BLaER1 (cell line): ENCODE data around the gene RASGRP3.
"Not testable (repeated sequence)": the region's sequence is repeated elsewhere in the genome, so short reads cannot be mapped to it uniquely, and the experiment has no call there.

Experiments
- H3K27ac ChIP-seq: shearing (Covaris generic); formaldehyde crosslinking; 2 replicates; pipeline ENCODE4 v1.8.1; 2022
- H3K27me3 ChIP-seq: shearing (Covaris generic); formaldehyde crosslinking; 2 replicates; pipeline ENCODE4 v1.8.1; 2022
- H3K36me3 ChIP-seq: shearing (Covaris generic); formaldehyde crosslinking; 2 replicates; pipeline ENCODE4 v1.8.1; 2022
- H3K4me1 ChIP-seq: shearing (Covaris generic); formaldehyde crosslinking; 2 replicates; pipeline ENCODE4 v1.8.1; 2022
- H3K4me2 ChIP-seq: shearing (Covaris generic); formaldehyde crosslinking; 2 replicates; pipeline ENCODE4 v1.8.1; 2022
- H3K4me3 ChIP-seq: shearing (Covaris generic); formaldehyde crosslinking; 2 replicates; pipeline ENCODE4 v1.8.1; 2022
- H3K9ac ChIP-seq: shearing (Covaris generic); formaldehyde crosslinking; 2 replicates; pipeline ENCODE4 v1.8.1; 2022
- H3K9me3 ChIP-seq: shearing (Covaris generic); formaldehyde crosslinking; 2 replicates; pipeline ENCODE4 v1.8.1; 2022
- H4K20me1 ChIP-seq: shearing (Covaris generic); formaldehyde crosslinking; 2 replicates; pipeline ENCODE4 v1.8.1; 2022
- Cebpa-rat ChIP-seq: shearing (Covaris generic); IDR thresholded peaks from 2 replicates; pipeline ENCODE4 v1.8.1; 2022

Gene RASGRP3

GRCh38 chr2:33437815-33438214 is 38.6 kb upstream of the RASGRP3 start:
- H3K27ac ChIP-seq, result no peak overlapping the region
- no peaks in the 10 kb centered on the region for H3K9me3 ChIP-seq
- H3K36me3 ChIP-seq, result no peaks in the 10 kb centered on the region
- no peaks in the 10 kb centered on the region for H4K20me1 ChIP-seq
- no peak overlapping the region for H3K4me3 ChIP-seq
- no peak overlapping the region for H3K9ac ChIP-seq
- no peaks in the 10 kb centered on the region for H3K4me1 ChIP-seq
- H3K4me2 ChIP-seq, result no peak overlapping the region
- no peaks in the 10 kb centered on the region for H3K27me3 ChIP-seq
- no peak for TF ChIP-seq Cebpa-rat

DNA sequence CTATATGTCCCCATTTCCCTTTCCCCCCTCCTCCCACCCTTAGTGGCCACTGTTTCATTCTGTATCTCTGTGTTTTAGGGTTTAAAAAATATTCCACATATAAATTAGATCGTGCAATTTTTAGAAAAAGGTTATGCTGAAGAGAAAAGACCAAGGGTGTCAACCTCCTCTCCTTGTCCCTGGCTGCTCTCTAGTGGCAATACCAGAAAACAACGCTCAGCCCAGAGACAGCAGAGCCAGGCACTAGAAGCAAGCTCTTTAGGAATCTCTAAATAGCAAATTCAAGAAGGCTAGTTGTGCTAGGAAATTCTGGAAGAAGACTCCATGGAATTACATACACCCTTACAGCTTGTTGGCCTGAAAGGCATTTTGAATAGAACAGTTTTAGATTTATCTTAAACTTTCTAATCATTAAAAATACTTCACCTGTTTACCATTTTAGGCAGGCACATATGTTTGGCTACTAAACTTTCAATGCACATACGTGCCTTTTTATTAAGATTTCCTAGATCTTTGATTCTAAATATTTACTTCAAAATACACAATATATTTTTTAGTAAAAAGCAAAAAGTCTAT is 35.1 kb upstream of the RASGRP3 start:
- Histone ChIP-seq H3K4me1 (peaks cover 16% of the 10 kb centered on the region), H3K27me3 (no peaks in the 10 kb centered on the region), H4K20me1 (no peaks in the 10 kb centered on the region), H3K27ac (no peak overlapping the region), H3K9ac (no peak overlapping the region), H3K4me2 (no peak overlapping the region), H3K36me3 (no peaks in the 10 kb centered on the region), H3K9me3 (no peaks in the 10 kb centered on the region), H3K4me3 (no peak overlapping the region)
- TF ChIP-seq Cebpa-rat, result no peak

GRCh38 chr2:33442052-33442451 is 34.4 kb upstream of the RASGRP3 start:
- peaks cover 16% of the 10 kb centered on the region for H3K4me1 ChIP-seq
- H4K20me1 ChIP-seq, H3K27me3 ChIP-seq, H3K9me3 ChIP-seq, H3K4me2 ChIP-seq, H3K9ac ChIP-seq, H3K27ac ChIP-seq, H3K4me3 ChIP-seq, H3K36me3 ChIP-seq: not testable (repeated sequence)

- no peaks in the 10 kb centered on the region for H3K27me3 ChIP-seq
- H4K20me1 ChIP-seq, result no peaks in the 10 kb centered on the region
- no peak overlapping the region for H3K4me2 ChIP-seq
- H3K9me3 ChIP-seq, result no peaks in the 10 kb centered on the region
- H3K4me1 ChIP-seq, result peaks cover 16% of the 10 kb centered on the region
- no peak for TF ChIP-seq Cebpa-rat
- H3K36me3 ChIP-seq, result no peaks in the 10 kb centered on the region
- no peak overlapping the region for H3K9ac ChIP-seq
- no peak overlapping the region for H3K27ac ChIP-seq
- no peak overlapping the region for H3K4me3 ChIP-seq
Observed at GRCh38 chr2:33442528-33443079, 33.8 kb upstream of the RASGRP3 start.

GRCh38 chr2:33443274-33443829 is 33.1 kb upstream of the RASGRP3 start:
- Histone ChIP-seq H3K36me3 (no peaks in the 10 kb centered on the region), H3K4me3 (no peak overlapping the region), H3K9me3 (no peaks in the 10 kb centered on the region), H3K27me3 (no peaks in the 10 kb centered on the region), H3K4me2 (no peak overlapping the region), H3K9ac (no peak overlapping the region), H3K27ac (no peak overlapping the region), H4K20me1 (no peaks in the 10 kb centered on the region), H3K4me1 (peaks cover 16% of the 10 kb centered on the region)
- TF ChIP-seq Cebpa-rat, result no peak

DNA sequence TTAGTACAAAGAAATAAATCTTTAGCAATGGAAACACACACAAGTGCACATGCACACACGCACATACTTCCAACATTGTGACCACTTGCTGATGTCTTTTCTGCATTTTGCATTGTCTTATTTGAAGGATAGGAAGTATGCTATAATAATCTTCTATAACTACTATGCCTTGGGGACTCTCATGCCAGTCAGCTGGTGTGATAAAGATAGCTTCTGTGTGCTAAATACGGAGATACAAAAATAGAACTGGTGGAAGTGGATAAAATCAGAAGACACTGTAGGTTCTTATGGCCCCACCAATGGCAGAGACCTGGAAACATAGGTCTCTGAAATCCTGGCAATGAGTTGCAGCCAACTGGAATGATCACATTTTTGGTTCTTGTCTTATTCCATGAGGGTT is 31.5 kb upstream of the RASGRP3 start:
- Histone ChIP-seq H3K9me3 (no peaks in the 10 kb centered on the region), H3K4me1 (peaks cover 16% of the 10 kb centered on the region), H3K27ac (no peak overlapping the region), H3K4me3 (no peak overlapping the region), H3K36me3 (no peaks in the 10 kb centered on the region), H3K9ac (no peak overlapping the region), H4K20me1 (no peaks in the 10 kb centered on the region), H3K27me3 (no peaks in the 10 kb centered on the region), H3K4me2 (peak overlapping the region; percentile 70)
- TF ChIP-seq Cebpa-rat, result no peak

DNA sequence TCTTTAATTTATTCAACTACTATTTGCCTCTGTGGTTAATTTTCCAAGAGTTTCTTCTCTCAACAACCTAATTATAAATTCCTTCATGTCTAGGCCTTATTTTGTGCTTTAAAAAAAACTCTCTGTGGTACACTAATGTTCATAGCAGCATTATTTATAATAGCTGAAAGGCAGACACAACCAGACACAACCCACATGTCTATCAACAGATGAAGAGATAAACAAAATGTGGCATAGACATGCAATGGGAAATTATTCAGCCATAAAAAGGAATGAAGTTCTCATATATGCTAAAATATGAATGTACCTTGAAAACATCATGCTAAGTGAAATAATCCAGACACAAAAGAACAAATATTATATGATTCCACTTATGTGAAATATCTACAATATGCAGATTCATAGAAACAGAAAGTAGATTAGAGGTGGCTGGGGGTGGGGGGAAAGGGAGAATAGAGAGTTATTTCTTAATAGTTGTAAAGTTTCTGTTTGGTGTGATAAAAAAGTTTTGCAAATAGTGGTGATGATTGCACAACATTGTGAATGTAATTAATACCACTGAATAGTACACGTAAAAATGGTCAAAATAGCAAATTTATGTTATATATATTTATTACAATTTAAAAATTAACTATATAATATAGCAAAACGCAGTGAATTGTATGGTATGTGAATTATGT is 28.1 kb upstream of the RASGRP3 start:
- H3K9ac ChIP-seq, result no peak overlapping the region
- no peaks in the 10 kb centered on the region for H3K36me3 ChIP-seq
- no peak overlapping the region for H3K27ac ChIP-seq
- H3K4me2 ChIP-seq, result no peak overlapping the region
- H3K27me3 ChIP-seq, result no peaks in the 10 kb centered on the region
- no peak overlapping the region for H3K4me3 ChIP-seq
- H4K20me1 ChIP-seq, result no peaks in the 10 kb centered on the region
- no peak for TF ChIP-seq Cebpa-rat
- H3K4me1 ChIP-seq, result peaks cover 16% of the 10 kb centered on the region
- H3K9me3 ChIP-seq, result peaks cover 18% of the 10 kb centered on the region

GRCh38 chr2:33451214-33451613 is 25.2 kb upstream of the RASGRP3 start:
- Histone ChIP-seq H3K4me3 (no peak overlapping the region), H4K20me1 (no peaks in the 10 kb centered on the region), H3K27me3 (no peaks in the 10 kb centered on the region), H3K27ac (no peak overlapping the region), H3K9ac (no peak overlapping the region), H3K9me3 (peaks cover 19% of the 10 kb centered on the region), H3K4me1 (no peaks in the 10 kb centered on the region), H3K36me3 (no peaks in the 10 kb centered on the region), H3K4me2 (no peak overlapping the region)
- no peak for TF ChIP-seq Cebpa-rat

DNA sequence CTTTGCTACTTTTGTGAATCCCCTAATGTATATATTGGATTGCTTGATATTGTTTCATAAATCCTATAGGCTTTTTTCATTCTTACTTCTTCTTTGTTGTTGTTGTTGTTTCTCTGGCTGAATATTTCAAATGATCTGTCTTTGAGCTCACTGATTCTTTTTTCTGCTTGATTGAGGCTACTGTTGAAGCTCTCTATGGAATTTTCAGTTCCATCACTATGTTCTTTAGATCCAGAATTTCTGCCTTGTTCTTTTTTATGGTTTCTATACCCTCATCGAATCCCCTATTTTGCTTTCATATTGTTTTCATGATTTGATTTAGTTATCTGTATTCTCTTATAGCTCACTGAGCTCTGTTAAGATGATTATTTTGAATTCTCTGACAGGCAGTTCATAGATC is 24.6 kb upstream of the RASGRP3 start:
- no peaks in the 10 kb centered on the region for H3K4me1 ChIP-seq
- peaks cover 19% of the 10 kb centered on the region for H3K9me3 ChIP-seq
- no peaks in the 10 kb centered on the region for H3K27me3 ChIP-seq
- H3K27ac ChIP-seq, result no peak overlapping the region
- no peaks in the 10 kb centered on the region for H4K20me1 ChIP-seq
- H3K4me3 ChIP-seq, result no peak overlapping the region
- no peaks in the 10 kb centered on the region for H3K36me3 ChIP-seq
- no peak for TF ChIP-seq Cebpa-rat
- no peak overlapping the region for H3K9ac ChIP-seq
- no peak overlapping the region for H3K4me2 ChIP-seq

DNA sequence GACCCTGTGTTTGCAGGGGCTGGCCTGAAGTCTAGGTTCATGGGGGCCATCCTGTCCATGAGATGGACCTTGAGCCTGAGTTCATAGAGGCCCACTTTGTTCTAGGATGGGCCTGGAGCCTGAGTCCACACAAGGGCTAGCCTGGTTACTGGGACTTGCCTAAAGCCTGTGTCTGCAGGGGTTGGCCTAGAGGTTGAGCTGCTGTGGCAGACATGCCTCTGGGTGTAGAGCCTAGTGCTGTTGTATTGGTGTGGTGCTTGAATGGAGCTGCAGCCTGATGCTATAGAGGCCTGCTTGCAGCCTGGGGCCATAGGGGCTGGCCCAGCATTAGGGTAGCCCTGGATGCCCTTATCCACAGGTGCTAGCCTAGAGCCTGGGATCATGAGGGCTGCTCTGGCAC is 23.9 kb upstream of the RASGRP3 start:
- no peak overlapping the region for H3K27ac ChIP-seq
- H3K9ac ChIP-seq, result no peak overlapping the region
- peaks cover 19% of the 10 kb centered on the region for H3K9me3 ChIP-seq
- no peaks in the 10 kb centered on the region for H4K20me1 ChIP-seq
- no peaks in the 10 kb centered on the region for H3K36me3 ChIP-seq
- no peak overlapping the region for H3K4me2 ChIP-seq
- TF ChIP-seq Cebpa-rat, result no peak
- H3K27me3 ChIP-seq, result no peaks in the 10 kb centered on the region
- H3K4me1 ChIP-seq, result peaks cover 1% of the 10 kb centered on the region
- no peak overlapping the region for H3K4me3 ChIP-seq
